ENCODE results near the gene MYO5C. TPM values are rescaled to one million over a fixed set of nuclear protein-coding genes. Genes with fewer than 3 reads are reported as not detected.
A peak's percentile ranks its signal among the peaks of the same experiment; 100 is the strongest.
"Not testable (repeated sequence)": the region's sequence is repeated elsewhere in the genome, so short reads cannot be mapped to it uniquely, and the experiment has no call there.

The MYO5C gene
- total RNA-seq, 4 donors from 2014 or later = 56.1 to 151 (median 84.5) TPM

GRCh38 chr15:52287114-52287513, 8.5 kb downstream of the MYO5C start:
- H3K4me3 ChIP-seq = no peak overlapping the region
- 49 to 67% methylated on average over 3 to 7 of the region's 7 CpGs for WGBS, 2 donors (ENCODE audit: low coverage in 1 of 2)
- DNase-seq = peak; percentile 67
- H3K27ac ChIP-seq = peak overlapping the region; percentile 85 to 90 (median 88)
- in situ Hi-C loops (cut with MboI; ENCODE audit: low pct_ligation_motif_present in 1 of 4, low pct_unique_long_range_greater_than_20kb in 1 of 4, low sequenced_read_pairs in 3 of 4) (no loop called here), intact Hi-C loops (cut with DNase I; ENCODE audit: low total_unique reads) (no loop called here)
- H3K27me3 ChIP-seq = no peaks in the 10 kb centered on the region
- TF ChIP-seq POLR2AphosphoS5 (IDR thresholded peaks at IDR 0.05) = peak in 1 of 3 donors; percentile 35
- no peak for TF ChIP-seq POLR2A (IDR thresholded peaks at IDR 0.05)
- no peak for TF ChIP-seq CTCF (IDR thresholded peaks at IDR 0.05)
- H3K4me1 ChIP-seq = peaks cover 11 to 33% (median 28%) of the 10 kb centered on the region in 4 donors
- no peaks in the 10 kb centered on the region for H3K36me3 ChIP-seq
- no peaks in the 10 kb centered on the region for H3K9me3 ChIP-seq

DNA sequence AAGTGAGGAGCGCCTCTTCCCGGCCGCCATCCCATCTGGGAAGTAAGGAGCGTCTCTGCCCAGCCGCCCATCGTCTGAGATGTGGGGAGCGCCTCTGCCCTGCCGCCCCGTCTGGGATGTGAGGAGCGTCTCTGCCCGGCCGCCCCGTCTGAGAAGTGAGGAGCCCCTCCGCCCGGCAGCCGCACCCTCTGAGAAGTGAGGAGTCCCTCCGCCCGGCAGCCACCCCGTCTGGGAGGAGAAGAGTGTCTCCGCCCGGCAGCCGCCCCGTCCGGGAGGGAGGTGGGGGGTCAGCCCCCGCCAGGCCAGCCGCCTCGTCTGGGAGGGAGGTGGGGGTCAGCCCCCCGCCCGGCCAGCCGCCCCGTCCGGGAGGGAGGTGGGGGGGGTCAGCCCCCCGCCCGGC, 9.7 kb downstream of the MYO5C start:
- H3K4me3 ChIP-seq; DNase-seq; H3K27me3 ChIP-seq; intact Hi-C loops (cut with DNase I; ENCODE audit: low total_unique reads); in situ Hi-C loops (cut with MboI; ENCODE audit: low pct_ligation_motif_present in 1 of 4, low pct_unique_long_range_greater_than_20kb in 1 of 4, low sequenced_read_pairs in 3 of 4); H3K27ac ChIP-seq; H3K9me3 ChIP-seq; H3K36me3 ChIP-seq: not testable (repeated sequence)
- 95% methylated on average over 17 of the region's 34 CpGs; no CpG with 5 or more reads in 1 of the 2 donors for WGBS, 2 donors (ENCODE audit: low coverage in 1 of 2)
- H3K4me1 ChIP-seq = peaks cover 11 to 33% (median 28%) of the 10 kb centered on the region in 4 donors

DNA sequence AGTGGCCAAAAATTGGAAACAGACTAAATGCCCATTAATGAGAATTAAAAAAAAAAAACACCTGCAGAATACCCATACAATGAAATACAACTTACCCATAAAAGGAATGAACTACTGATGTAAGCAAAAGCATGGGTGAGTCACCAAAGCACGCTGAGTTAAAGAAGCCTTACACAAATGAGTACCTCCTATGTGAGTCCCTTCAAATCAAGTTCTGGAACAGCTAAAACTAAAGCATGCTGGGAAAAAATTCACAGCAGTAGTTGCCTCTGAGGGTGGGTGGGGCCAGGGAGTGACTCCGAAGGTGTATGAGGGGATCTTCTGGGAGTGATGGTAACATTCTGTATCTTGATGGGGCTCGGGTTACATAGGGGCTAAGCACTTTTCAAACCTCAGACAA, 11.4 kb downstream of the MYO5C start:
- TF ChIP-seq CTCF (IDR thresholded peaks at IDR 0.05) (no peak), EP300 (IDR thresholded peaks at IDR 0.05; ENCODE audit: low read depth) (no peak), POLR2AphosphoS5 (IDR thresholded peaks at IDR 0.05) (no peak), POLR2A (IDR thresholded peaks at IDR 0.05) (no peak)
- WGBS, 2 donors (ENCODE audit: low coverage in 1 of 2) = 75 to 81% methylated on average over 3 of the region's 3 CpGs
- DNase-seq = no peak
- Histone ChIP-seq H3K27ac (no peak overlapping the region), H3K4me1 (peaks cover 7 to 19% (median 17%) of the 10 kb centered on the region in 4 donors), H3K4me3 (no peak overlapping the region), H3K36me3 (no peaks in the 10 kb centered on the region), H3K9me3 (no peaks in the 10 kb centered on the region), H3K27me3 (no peaks in the 10 kb centered on the region)
- in situ Hi-C loops (cut with MboI; ENCODE audit: low pct_ligation_motif_present in 1 of 4, low pct_unique_long_range_greater_than_20kb in 1 of 4, low sequenced_read_pairs in 3 of 4) (no loop called here), intact Hi-C loops (cut with DNase I; ENCODE audit: low total_unique reads) (no loop called here)

DNA sequence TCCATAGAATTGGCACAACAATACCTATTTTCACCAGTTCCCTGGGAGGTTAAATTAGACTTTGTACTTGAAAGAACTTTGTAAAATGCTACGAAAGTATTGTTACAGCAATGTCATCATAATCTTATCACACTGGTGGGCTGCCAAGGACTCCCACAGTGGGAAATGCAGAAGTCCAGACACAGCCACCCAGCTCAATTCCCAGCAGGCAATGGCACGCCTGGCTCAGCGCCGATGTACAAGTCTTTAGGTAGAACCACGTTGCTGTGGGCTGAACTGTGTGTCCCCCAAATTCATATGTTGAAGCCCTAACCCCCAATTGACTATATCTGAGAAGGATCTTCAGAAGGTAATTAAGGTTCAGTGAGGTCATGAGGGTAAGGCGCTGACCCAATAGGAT, 12.3 kb downstream of the MYO5C start:
- Histone ChIP-seq H3K27ac (no peak overlapping the region), H3K9me3 (no peaks in the 10 kb centered on the region), H3K4me3 (no peak overlapping the region), H3K27me3 (no peaks in the 10 kb centered on the region), H3K4me1 (peaks cover 3 to 12% (median 10%) of the 10 kb centered on the region in 4 donors), H3K36me3 (peaks cover 0 to 3% (median 0%) of the 10 kb centered on the region in 4 donors)
- intact Hi-C loops (cut with DNase I; ENCODE audit: low total_unique reads) (no loop called here), in situ Hi-C loops (cut with MboI; ENCODE audit: low pct_ligation_motif_present in 1 of 4, low pct_unique_long_range_greater_than_20kb in 1 of 4, low sequenced_read_pairs in 3 of 4) (no loop called here)
- TF ChIP-seq POLR2AphosphoS5 (IDR thresholded peaks at IDR 0.05) (no peak), POLR2A (IDR thresholded peaks at IDR 0.05) (no peak), CTCF (IDR thresholded peaks at IDR 0.05) (no peak), EP300 (IDR thresholded peaks at IDR 0.05; ENCODE audit: low read depth) (no peak)
- DNase-seq = no peak
- 80 to 91% methylated on average over 1 to 6 of the region's 6 CpGs for WGBS, 2 donors (ENCODE audit: low coverage in 1 of 2)

- H3K4me1 ChIP-seq = peaks cover 0 to 4% (median 3%) of the 10 kb centered on the region in 4 donors
- H3K36me3 ChIP-seq = peaks cover 0 to 10% (median 0%) of the 10 kb centered on the region in 4 donors
- in situ Hi-C loops (cut with MboI; ENCODE audit: low pct_ligation_motif_present in 1 of 4, low pct_unique_long_range_greater_than_20kb in 1 of 4, low sequenced_read_pairs in 3 of 4) = no loop called here
- no peaks in the 10 kb centered on the region for H3K27me3 ChIP-seq
- intact Hi-C loops (cut with DNase I; ENCODE audit: low total_unique reads) = no loop called here
- no peak for DNase-seq
- H3K27ac ChIP-seq = no peak overlapping the region
- H3K9me3 ChIP-seq = no peaks in the 10 kb centered on the region
- TF ChIP-seq CTCF (IDR thresholded peaks at IDR 0.05) (no peak), EP300 (IDR thresholded peaks at IDR 0.05; ENCODE audit: low read depth) (no peak), POLR2AphosphoS5 (IDR thresholded peaks at IDR 0.05) (no peak), POLR2A (IDR thresholded peaks at IDR 0.05) (no peak)
- no peak overlapping the region for H3K4me3 ChIP-seq
- WGBS, 2 donors (ENCODE audit: low coverage in 1 of 2) = 89% methylated on average over 14 of the region's 14 CpGs; no CpG with 5 or more reads in 1 of the 2 donors
These were observed 13.2 kb downstream of the MYO5C start for GRCh38 chr15:52282418-52282817.

All from transverse colon (tissue), 4 donors.